ENCODE data around the gene DGKI.
"Not testable (repeated sequence)": the region's sequence is repeated elsewhere in the genome, so short reads cannot be mapped to it uniquely, and the experiment has no call there.

The DGKI gene

DNA sequence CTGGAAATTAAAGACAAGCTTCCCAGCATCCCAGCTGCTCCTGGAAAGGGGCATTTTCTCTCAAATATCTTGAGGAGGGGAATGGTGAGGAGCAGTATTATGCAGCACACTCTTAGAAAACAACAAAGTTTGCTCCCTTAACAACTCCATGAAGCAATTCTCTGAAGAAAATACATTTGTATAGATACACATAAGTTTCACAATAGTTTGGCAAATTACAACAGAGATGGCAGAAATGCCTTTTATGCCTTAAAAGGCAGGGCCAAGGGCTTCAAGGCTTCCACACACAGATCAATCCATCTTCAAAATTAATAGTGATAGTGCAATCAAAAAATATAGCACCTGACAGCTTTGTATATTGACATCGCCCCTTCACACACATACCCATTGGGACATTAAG is 12.2 kb downstream of the DGKI start:
- no peak for ATAC-seq

DNA sequence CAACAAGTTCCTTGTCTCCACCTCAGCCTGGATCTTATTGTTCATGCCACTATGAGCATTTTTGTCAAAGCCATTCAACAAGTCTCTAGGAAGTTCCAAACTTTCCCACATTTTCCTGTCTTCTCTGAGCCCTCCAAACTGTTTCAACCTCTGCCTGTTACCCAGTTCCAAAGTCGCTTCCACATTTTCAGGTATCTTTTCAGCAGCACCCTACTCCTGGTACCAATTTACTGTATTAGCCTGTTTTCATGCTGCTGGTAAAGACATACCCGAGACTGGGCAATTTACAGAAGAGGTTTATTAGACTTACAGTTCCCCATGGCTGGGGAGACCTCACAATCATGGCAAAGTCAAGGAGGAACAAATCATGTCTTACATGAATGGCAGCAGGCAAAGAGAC is 13.8 kb downstream of the DGKI start:
- ATAC-seq: not testable (repeated sequence)

DNA sequence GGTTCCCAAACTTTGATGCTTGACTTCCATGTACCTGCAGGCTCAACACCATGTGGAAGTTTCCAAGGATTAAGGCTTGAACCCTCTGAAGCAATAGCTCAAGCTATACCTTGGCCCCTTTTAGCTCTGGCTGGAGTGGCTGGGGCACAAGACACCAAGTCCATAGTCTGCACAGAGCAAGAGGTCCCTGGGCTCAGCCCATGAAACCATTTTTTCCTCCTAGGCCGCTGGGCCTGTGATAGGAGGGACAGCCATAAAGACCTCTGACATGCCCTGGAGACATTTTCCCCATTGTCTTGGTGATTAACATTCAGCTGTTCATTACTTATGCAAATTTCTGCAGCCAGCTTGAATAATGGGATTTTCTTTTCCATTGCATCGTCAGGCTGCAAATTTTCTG is 14.4 kb downstream of the DGKI start:
- ATAC-seq: no peak

DNA sequence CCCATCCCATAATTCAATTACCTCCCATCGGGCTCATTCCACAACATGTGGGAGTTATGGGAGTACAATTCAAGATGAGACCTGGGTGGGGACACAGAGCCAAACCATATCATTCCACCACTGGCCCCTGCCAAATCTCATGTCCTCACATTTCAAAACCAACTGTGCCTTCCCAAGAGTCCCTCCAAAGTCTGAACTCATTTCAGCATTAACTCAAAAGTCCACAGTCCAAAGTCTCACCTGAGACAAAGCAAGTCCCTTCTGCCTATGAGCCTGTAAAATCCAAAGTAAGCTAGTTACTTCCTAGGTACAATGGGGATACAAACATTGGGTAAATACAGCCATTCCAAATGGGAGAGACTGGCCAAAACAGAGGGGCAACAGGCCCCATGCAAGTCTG is 15.2 kb downstream of the DGKI start:
- not testable (repeated sequence) for ATAC-seq

DNA sequence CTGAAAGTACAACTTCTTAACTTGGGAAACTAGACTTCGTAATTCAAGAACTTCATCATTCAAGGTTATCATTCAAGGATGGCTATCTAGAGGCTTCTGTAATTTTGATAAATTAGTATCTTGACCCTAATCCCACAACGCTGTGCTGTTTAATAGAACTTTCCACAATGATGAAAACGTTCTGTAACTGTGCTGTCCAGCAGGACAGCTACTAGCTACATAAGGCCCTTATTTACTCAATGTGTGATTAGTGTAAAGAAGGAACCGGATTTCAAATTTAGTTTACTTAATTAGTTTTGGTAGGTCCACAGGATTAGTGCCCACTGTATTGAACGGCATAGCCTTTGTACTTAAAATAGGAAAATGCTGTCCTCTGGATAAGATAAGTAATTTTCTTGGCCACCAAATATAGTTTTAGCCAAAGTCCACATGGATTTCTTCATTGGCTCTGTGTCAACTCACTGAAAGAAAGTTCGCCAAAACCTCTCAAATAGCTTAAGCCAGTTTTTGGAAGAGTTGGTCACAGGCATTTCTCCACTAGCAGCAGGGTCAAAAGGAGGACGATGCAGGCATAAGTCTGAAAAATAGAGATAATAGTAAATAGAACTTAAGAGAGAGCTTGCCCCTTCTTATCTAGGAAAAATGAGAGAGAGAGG is 17.3 kb downstream of the DGKI start:
- ATAC-seq: no peak

DNA sequence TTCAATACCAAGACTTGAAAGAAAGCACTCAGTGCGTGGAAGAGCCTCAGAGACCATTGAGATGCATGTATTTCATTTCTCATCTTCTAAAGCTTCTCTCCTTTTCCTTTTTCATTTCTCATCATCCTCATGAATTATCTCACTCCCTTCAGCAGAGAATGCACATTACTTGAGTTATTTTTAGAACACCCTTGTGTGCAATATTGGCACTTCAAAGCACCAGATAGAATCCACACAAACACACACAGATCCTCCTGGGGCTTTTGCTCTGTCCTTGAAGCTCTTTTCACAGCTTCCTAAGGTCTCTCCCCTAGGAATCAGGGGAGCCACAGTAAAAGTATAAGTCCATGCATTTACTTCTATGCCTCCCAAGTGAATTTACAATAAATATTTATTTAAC is 18.3 kb downstream of the DGKI start:
- ATAC-seq: no peak

DNA sequence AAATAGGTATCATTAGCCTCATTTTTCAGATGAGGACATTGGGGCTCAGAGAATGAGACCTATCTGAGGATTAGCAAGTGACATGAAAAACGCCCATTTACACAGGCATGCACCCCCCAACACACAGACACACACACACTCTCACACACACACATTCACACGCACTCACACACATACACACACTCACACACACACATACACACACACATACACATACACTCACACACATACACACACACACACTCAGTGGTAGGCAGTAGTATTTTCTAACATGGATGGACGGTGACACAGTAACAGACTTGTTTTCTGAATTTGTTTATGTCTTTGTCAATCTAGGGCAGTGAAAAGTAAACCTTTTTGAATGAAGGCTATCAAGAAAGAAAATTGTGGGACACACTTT is 21.3 kb downstream of the DGKI start:
- no peak for ATAC-seq

DNA sequence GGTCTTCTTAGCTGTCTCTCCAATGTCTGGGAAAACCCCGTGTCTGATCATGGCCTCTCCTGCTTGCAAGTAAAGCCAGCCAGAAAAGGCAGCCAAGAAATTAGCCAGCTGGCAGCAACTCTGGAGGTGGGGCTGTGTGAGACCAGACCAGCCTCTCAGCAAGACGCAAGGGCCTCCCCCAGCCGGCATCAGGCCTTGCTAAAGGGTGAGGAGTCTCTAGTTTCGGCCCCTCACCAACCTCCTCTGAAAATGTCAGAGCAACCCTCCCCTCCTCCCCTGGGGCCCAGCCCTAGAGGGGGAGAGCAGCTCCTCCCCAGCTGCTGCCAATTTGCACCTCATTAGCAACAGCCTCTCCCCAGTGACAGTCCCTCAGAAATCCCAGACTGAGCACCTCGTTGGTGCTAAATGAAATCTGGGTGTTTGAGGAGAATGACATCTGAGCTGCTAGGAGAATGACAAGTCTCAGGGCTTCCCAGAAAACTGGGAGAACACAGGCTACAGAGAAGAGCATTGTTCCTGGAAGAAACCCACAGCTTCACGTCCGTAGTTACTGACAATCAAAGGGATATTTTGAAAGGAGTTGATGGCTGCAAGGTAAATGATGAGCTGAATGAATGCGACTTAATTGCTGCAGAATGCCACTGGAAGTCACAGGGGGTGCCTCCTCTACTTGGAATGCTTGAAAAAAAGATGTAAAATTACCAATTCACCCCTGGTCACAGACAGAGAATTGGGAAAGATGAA is 25.9 kb downstream of the DGKI start:
- no peak for ATAC-seq

DNA sequence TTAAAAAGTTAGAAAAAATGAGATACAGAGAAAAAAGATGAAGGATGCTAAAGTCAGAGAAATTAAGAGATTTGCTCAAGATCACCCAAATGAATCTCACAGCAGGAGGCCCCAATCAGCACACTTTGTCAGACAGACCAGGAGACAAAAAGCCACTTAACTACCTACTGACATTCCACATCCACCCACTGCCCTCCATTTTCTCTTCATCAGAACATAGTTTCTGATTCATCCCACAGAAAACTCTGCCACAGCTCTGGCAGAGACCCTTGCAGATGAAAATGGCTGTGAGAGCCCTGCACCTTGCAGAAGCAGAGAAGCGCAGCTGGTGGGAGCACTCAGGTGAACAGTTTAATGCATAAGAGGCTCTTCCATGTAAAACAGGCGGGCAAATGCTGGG is 26.6 kb downstream of the DGKI start:
- ATAC-seq: no peak

DNA sequence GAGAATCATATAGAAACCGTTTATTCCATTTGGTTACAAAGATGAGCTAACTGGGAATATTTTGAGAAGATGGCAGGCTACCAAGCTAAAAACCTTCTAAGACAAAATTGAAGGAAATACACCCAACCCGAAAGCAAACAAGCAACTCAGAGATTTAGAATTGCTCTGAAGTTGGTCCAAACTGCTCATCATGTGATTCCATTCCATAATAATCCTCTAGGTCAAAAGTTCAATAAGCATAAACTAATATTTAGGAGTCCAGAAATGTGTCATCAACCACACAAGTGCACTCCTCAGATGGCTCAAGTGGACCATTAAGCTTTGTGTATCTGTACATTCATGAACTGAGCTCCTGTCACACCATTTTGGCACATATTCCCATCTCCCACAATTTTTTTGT is 28.7 kb downstream of the DGKI start:
- ATAC-seq: no peak

DNA sequence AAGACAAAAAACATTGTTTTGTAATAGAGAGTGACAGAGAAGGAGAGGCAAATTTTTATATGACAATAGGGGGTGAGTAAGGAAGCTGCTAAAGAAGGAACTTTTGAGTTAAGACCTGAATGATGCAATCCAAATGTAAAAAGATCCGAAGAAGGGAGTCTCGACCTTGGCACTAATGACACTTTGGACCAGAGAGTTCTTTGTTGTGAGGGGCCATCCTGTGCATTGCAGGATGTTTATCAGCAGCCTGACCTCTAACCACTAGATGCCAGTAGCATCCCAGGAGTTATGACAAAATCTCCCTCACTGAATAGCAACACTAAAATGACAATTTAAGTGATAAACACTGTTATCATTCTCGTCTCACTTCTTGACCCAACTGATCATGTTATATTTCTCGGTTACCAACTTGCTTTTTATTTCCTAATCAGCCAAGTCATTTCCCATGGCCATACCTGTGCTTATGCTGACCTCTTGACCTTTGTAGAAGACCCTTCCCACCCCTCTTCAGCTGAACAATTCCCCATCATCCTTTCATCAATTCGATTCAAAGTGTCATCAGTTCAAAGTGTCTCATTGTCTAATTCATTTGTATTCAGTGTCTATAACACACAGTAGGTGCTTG is 30.0 kb downstream of the DGKI start:
- no peak for ATAC-seq

DNA sequence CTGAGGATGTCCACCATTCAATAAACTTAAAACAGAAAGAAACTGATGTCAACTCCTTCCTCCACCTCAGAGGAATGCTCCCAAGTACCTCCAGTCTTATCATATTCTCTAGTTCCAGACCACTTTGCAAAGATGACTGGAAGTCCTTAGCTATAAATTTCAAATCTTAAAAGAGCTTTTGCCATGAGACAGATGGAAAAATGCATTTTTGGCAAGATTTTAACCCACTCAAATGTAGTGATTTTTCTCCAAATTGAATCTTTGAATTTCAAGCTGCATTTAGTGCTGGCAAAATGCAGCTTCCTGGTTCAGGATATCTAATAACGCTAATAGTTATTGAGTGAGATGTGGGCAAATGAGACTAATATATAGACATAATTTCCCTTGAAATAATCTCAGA is 33.2 kb downstream of the DGKI start:
- no peak for ATAC-seq

DNA sequence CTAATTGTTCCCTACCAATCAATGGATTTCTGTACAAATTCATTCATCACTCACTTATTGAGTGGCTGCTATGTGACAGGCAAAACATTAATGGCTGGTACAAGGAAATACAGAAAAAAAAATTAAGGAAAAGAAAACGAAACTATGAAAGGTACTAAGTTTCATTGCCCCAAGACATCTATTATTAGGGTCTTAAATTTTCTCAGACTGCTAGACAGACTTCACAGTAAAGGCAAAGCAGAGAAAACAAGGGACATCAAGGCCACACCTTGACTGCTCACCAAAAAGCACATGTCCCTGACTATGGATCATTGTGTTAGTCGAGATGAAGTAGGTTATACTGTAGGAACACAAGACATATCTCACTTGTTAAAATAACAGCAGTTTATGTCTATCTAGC is 36.5 kb downstream of the DGKI start:
- no peak for ATAC-seq

DNA sequence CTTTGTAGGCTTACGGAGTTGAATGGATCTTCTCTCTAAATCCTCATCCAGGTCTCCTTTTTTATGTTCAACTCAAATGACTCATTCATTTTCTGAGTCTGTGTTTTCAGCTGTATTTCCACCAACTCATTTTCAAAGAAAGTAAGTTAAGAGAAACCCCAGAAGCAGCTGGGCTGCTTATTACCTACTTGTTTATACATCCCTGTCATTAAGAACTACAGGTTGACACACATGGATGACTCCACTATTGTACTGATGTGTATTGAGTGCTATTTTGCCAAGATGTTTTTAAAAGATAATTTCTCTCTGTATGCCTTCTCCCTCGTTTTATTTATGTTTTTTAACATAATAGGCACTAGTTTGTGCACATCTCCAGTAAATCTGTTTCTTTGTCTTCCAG is 41.9 kb downstream of the DGKI start:
- no peak for ATAC-seq

DNA sequence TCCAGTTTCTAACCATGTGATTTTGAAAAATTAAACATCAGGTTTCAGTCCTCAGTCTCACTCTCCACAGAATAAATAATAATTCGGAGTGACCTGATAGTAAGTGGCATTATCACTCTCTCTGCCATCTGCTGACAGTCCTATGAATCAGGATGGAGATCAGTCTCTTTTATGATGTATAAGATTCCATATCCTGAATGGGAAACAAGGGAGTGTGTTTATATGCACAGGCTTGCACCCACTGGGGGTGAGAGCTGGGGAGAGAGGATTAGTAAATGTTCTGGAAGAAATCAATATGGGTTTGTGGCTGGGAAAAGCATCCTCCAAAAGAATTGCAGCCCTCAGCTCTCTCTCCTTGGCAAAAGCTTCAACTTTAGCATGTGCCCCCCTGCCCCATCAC is 45.3 kb downstream of the DGKI start:
- ATAC-seq: no peak

DNA sequence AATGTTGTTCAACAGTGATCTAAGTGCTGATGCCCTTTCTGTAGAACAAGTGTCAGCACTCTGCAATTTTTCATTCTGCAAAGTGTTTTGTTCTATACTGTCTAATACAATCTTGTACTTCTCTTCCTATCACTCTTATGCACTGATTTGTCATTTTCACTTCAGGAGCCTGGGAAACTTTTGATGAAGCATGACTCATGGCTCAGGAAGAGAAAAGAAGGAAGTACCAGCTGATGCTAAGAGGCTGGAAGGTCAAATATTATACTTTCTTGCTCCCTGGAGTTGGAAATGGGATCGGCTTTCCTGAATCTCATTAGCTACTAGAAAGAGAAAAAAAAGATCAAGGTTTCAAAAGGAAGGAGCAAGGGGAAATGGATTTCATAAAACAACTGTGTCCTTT is 45.8 kb downstream of the DGKI start:
- no peak for ATAC-seq

DNA sequence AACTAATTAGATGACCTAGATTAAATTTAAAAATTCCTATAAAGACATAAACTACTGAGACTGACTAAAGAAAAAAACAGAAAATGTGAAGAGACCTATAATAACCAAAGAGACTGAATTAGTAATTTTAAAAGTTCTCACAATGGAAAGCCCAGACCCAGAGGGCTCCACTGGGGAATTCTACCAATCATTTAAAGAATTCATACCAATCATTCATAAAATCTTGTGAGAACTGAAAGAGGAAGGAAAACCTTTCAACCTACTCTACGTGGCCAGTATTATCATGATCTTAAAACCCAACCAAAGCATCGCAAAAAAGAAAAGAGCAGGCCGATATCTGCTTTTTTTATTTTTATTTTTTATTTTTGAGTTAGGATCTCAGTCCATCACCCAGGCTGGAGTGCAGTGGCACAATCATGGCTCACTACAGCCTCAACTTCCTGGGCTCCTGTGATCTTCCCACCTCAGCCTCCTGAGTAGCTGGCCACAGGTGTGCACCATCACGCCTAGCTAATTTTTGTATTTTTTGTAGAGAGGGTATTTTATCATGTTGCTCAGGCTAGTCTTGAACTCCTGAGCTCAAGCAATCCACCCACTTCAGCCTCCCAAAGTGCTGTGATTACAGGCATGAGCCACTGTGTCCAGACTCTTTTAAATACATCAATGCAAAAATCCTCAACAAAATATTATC is 48.6 kb downstream of the DGKI start:
- peak in 1 of 2 donors; percentile 33 for ATAC-seq

DNA sequence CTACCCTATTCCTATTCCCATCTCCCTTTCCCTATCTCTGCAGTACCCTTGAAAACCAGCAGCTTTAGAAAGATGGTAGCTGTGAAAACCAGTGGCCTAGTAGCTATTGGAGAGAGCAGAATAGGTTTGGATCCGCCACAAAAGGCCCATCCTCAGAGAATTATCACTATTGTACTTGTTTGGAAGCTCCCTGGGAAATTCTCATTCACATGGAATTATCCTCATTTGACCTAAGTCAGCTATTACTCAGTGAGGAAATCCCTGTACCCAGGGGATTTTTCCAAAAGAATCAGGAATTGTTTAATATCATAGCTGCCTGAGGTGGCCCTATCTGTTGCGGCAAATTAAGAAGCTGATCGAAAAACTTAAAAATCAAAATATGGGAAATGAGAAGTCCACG is 51.6 kb downstream of the DGKI start:
- no peak for ATAC-seq

DNA sequence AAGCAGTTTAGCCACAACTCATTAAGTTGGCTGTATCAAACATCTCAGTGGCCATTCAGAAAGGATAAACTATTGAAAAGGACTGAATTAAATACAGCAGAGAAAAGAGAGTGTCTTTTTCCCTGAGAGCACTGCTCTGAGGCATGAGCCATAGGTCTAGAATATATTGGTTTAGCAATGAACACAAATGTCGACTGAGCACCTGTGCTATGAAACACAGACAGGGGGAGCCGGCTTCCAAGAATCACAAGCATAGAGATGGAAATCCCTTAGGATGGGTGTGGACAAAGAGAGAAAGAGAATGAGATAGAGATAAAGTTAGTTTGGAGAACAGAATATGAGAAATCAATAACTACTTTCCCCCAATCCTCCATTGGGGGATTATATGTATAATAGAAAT is 54.8 kb downstream of the DGKI start:
- no peak for ATAC-seq

DNA sequence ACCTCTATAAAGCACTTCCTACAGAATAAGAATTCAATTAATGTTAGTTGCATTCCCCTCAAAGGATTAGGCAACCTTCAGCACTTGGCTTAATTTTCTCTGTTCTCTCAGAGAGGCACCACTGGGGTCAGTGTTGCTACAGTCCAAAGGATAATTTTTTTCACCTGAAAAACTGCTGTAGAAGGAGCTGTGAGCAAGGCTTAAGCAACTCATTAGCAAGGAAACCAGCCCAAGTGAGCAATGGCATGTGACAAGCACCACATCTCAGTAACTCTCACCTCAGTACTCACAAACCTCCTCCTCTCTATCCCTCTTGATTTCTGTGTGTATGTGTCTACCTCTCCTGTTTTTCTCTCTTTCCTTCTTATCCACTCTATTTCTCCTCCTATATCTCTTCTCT is 55.9 kb downstream of the DGKI start:
- ATAC-seq: no peak

DNA sequence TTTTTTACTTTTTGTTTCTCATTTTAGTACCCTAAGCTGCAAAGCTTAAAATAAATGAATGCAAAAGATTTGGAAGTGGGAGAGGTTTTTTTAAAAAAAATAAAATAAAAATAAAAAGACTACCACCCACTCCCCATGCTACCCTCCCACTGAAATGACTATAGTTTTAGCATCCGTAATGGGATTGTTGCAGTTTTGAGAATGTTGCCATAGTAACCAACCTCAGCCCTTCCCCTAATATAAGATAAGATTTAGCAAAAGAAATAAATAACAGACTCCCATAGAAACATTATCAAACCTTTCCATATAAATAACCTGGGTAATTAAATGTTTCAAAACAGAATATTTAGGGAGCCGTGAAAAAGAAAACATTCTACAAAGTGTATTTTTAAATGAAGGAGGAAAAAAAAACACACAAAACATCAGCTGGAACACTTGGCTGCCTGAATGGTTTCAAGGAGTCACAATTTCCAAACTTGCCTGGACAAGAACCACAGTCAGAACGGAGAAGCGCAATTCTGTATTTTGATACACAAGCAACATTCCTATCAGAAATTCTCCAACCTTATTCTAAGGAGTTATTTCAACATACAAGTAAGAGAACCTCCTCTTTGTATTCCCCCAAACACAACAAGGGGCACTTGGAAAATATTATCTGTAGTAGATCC is 57.4 kb downstream of the DGKI start:
- no peak for ATAC-seq

DNA sequence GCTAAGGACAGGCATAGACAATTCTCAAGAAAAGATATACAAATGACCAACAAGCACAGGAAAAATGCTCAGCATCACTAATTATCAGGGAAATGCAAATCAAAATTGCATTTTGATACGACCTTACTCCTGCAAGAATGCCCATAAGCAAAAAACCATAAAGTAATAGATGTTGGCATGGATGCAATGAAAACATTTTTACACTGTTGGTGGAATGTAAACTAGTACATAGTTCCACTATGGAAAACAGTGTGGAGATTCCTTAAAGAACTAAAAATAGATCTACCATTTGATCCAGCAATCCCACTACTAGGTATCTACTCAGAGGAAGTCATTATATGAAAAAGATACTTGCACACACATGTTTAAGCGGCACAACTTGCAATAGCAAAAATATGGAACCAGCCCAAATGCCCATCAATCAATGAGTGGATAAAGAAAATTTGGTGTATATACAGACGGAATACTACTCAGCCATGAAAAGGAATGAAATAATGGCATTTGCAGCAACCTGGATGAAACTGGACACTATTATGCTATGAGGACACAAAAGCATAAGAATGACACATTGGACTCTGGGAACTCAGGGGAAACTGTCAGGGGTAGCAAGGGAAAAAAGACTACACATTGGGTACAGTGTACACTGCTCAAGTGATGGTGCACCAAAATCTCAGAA is 59.3 kb downstream of the DGKI start:
- no peak for ATAC-seq

DNA sequence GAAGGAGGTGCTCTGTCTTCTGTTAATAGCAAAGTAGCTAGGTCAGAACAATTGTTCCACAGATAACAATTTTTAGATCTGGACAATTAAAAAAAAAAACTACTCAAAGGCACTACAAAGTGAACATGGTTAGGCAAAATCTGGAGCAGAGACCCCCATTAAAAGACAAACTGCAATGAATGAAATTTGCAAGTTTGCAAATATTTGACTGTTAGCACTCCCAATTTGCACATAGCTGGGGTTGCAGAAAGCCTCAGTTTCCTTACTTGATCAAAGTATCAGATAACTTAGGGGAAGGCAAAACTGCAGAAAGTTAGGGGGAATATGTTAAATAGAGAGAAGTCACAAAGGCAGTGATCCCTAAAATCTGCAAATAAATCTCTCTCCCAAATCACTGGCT is 68.3 kb downstream of the DGKI start:
- ATAC-seq: no peak
